Right lobe of liver (tissue), 6 donors: Measurements from ENCODE around the gene ZNF559. TPM values are rescaled to one million over a fixed set of nuclear protein-coding genes. Genes with fewer than 3 reads are reported as not detected.

Source experiments
- ATAC-seq, 4 donors: fragments of 200-7000 bp; cut with Tn5 transposase; one replicate each; pipeline ENCODE4 v1.9.1; 2020; ENCODE audit warnings: mild to moderate bottlenecking in 4 of 4, moderate library complexity in 4 of 4
- DNase-seq, 3 donors: peaks; one replicate each; pipeline ENCODE4 v3.0.0-alpha.2; 2020
- H3K27ac ChIP-seq, 3 donors: fragments of 200-600 bp; one replicate each; pipeline ENCODE4 v1.8.0; 2022
- H3K27me3 ChIP-seq, 2 donors: fragments of 200-600 bp; one replicate each; pipeline ENCODE4 v1.8.0; 2022
- H3K36me3 ChIP-seq, 4 donors: fragments of 200-600 bp; sonication (generic) in 1 of 4; one replicate each; pipeline versions ENCODE4 v1.5.1 to v1.8.0; 2017 to 2022; ENCODE audit warnings: control low read depth in 1 of 4
- H3K4me1 ChIP-seq, 4 donors: fragments of 200-600 bp; sonication (generic) in 1 of 4; one replicate each; pipeline versions ENCODE4 v1.5.1 to v1.8.0; 2017 to 2022; ENCODE audit warnings: control low read depth in 1 of 4
- H3K4me3 ChIP-seq, 3 donors: fragments of 200-600 bp; one replicate each; pipeline ENCODE4 v1.8.0; 2022
- H3K9me3 ChIP-seq, 4 donors: fragments of 200-600 bp; sonication (generic) in 1 of 4; one replicate each; pipeline versions ENCODE4 v1.5.1 to v1.8.0; 2017 to 2022; ENCODE audit warnings: control low read depth in 1 of 4
- POLR2A ChIP-seq: fragments of 450-650 bp; IDR thresholded peaks from one replicate; pipeline ENCODE4 v1.6.1; 2017; ENCODE audit warnings: antibody characterized with exemption, mild to moderate bottlenecking
- WGBS: methylation state at CpG from one replicate; pipeline ENCODE4 v1.1.6; 2018; ENCODE audit warnings: low coverage, low lambda C conversion rate; ENCODE audit not compliant: insufficient coverage; ENCODE audit errors: missing lambda C conversion rate; 5-methylcytosine and 5-hydroxymethylcytosine counted together
- intact Hi-C, 2 donors: fragments of 100-400 bp; cut with DNase I; formaldehyde crosslinking; loops; one replicate each; pipeline versions ENCODE4 v1.11.2 to v1.14.1; 2022
- total RNA-seq, 6 experiments: library from RNA; depleted of rRNA in 2 of 6; stranded (reverse); fragments of >200 nt in 2 of 6; fragmentation: NEBNext Ultra II Directional in 3 of 6; extraction: Animal tissue kit (Norgen Biotek cat#: 25700) in 3 of 6; gene quantifications; one replicate each; pipeline versions ENCODE4 v1.1.0 to v1.2.4, GENCODE V29; 2016 to 2023
- TF ChIP-seq, protein P1 (sequence below), 4 donors: fragments of 200-600 bp in 3 of 4; fragments of 450-650 bp in 1 of 4; IDR thresholded peaks; one replicate each; pipeline versions ENCODE4 v1.5.1 to v1.8.0; 2016 to 2022; ENCODE audit warnings: antibody characterized with exemption in 4 of 4, mild to moderate bottlenecking in 2 of 4
- donor health status: DM: no; HTN: yes; CAD: no.
- donor health status: DM: no; HTN: no; CAD: no.
- donor health status: DM: no; HTN: no; CAD: no.
- donor health status: DM: no; HTN: yes; CAD: no.
- donor health status: DM: no; HTN: yes; CAD: no.

Gene ZNF559
- total RNA-seq, 6 experiments from 2014 or later = 1.7 to 7.8 (median 4.0) TPM

DNA sequence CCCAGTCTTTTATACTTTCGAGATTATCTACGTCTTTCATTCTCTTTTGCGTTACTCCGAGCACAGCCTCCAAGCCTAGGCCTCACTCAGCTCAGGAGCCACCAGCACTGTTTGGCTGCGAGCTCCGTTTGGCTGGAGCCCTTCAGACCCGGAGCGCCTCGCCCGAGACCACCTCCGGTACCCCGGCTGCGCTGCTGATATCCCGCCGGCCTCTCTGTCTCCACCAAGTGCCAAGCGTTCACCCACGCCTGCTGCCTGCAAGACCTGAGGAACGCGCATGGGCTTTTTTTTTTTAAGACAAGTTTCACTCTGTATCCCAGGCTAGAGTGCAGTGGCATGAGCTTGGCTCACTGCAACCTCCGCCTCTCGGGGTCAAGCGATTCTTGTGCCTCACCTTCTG, 24.7 kb downstream of the ZNF559 start:
- ATAC-seq (no peak), DNase-seq (no peak)
- Histone ChIP-seq H3K9me3 (peaks cover 0 to 56% (median 16%) of the 10 kb centered on the region in 4 donors), H3K4me3 (no peak overlapping the region), H3K27me3 (no peaks in the 10 kb centered on the region), H3K27ac (no peak overlapping the region), H3K4me1 (no peaks in the 10 kb centered on the region), H3K36me3 (peaks cover 0 to 2% (median 0%) of the 10 kb centered on the region in 4 donors)
- TF ChIP-seq, protein P1, sequence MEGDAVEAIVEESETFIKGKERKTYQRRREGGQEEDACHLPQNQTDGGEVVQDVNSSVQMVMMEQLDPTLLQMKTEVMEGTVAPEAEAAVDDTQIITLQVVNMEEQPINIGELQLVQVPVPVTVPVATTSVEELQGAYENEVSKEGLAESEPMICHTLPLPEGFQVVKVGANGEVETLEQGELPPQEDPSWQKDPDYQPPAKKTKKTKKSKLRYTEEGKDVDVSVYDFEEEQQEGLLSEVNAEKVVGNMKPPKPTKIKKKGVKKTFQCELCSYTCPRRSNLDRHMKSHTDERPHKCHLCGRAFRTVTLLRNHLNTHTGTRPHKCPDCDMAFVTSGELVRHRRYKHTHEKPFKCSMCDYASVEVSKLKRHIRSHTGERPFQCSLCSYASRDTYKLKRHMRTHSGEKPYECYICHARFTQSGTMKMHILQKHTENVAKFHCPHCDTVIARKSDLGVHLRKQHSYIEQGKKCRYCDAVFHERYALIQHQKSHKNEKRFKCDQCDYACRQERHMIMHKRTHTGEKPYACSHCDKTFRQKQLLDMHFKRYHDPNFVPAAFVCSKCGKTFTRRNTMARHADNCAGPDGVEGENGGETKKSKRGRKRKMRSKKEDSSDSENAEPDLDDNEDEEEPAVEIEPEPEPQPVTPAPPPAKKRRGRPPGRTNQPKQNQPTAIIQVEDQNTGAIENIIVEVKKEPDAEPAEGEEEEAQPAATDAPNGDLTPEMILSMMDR (IDR thresholded peaks at IDR 0.05) = no peak
- TF ChIP-seq POLR2A = no peak
- intact Hi-C loops = no loop called here
- WGBS = 95% methylated on average over 22 of the region's 22 CpGs

DNA sequence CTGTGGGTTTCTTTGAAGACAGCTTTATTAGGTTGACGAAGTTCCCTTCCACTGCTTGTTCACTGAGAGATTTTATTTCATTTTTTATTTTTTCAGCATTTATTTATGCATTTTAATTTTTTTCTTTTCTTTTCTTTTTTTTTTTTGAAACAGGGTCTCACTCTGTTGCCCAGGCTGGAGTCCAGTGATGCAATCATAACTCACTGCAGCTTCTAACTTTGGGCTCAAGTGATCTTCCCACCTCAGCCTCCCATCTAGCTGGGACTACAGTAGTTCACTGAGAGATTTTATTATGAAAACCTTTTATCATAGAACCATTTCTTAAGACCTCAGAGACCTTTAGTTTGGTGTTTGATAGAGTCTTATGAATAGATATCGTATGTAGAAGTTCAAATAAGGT, 28.5 kb downstream of the ZNF559 start:
- intact Hi-C loops = no loop called here
- TF ChIP-seq, protein P1 (IDR thresholded peaks at IDR 0.05) = no peak
- TF ChIP-seq POLR2A = no peak
- 96% methylated on average over 2 of the region's 2 CpGs for WGBS

GRCh38 chr19:9353011-9353410, 29.0 kb downstream of the ZNF559 start:
- Histone ChIP-seq H3K36me3 (no peaks in the 10 kb centered on the region), H3K4me3 (no peak overlapping the region), H3K27ac (no peak overlapping the region), H3K9me3 (peaks cover 0 to 35% (median 7%) of the 10 kb centered on the region in 4 donors), H3K27me3 (no peaks in the 10 kb centered on the region), H3K4me1 (no peaks in the 10 kb centered on the region)
- intact Hi-C loops = no loop called here
- DNase-seq (no peak), ATAC-seq (no peak)
- TF ChIP-seq POLR2A = no peak
- TF ChIP-seq, protein P1 (IDR thresholded peaks at IDR 0.05) = no peak

More for the DNA sequence above, 28.5 kb downstream of the ZNF559 start:
- Histone ChIP-seq H3K4me1 (no peaks in the 10 kb centered on the region), H3K27me3 (no peaks in the 10 kb centered on the region), H3K36me3 (no peaks in the 10 kb centered on the region), H3K27ac (no peak overlapping the region), H3K4me3 (no peak overlapping the region), H3K9me3 (peaks cover 0 to 33% (median 9%) of the 10 kb centered on the region in 4 donors)
- DNase-seq = no peak
- ATAC-seq = no peak

DNA sequence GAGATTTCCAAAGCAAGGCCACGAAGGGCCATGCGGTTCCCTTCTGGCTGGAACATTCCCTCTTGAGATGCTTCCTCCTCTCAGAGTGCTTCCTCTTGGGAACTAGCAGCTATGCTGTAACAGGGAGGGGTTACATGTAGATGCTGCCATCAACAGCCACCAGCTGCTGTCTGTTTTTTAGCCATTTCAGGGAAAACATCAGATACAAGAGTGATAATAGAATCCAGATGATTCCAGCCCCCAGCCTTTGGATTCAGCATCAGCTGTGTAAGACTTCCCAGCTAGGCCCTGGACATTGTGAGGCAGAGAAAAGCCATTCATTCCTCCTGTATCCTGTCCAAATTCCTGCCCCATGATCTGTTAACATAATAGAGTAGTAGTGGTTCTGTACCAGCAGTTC, 30.7 kb downstream of the ZNF559 start:
- H3K4me1 ChIP-seq = no peaks in the 10 kb centered on the region
- 80% methylated on average over 1 of the region's 2 CpGs for WGBS
- intact Hi-C loops = no loop called here
- no peaks in the 10 kb centered on the region for H3K27me3 ChIP-seq
- ATAC-seq (no peak), DNase-seq (no peak)
- H3K4me3 ChIP-seq = no peak overlapping the region
- peaks cover 0 to 29% (median 3%) of the 10 kb centered on the region in 4 donors for H3K9me3 ChIP-seq
- no peak overlapping the region for H3K27ac ChIP-seq
- TF ChIP-seq POLR2A = no peak
- TF ChIP-seq, protein P1 (IDR thresholded peaks at IDR 0.05) = no peak
- H3K36me3 ChIP-seq = no peaks in the 10 kb centered on the region

GRCh38 chr19:9362905-9363304, 38.9 kb downstream of the ZNF559 start, which contains the start of gene ZNF177:
Gene ZNF177 (plus strand): TSS chr19:9363013. CDS start chr19:9378312, 15,299 bp downstream.
- no peak for ATAC-seq
- DNase-seq = no peak
- Histone ChIP-seq H3K27me3 (no peaks in the 10 kb centered on the region), H3K36me3 (no peaks in the 10 kb centered on the region), H3K9me3 (peaks cover 0 to 24% (median 5%) of the 10 kb centered on the region in 4 donors), H3K27ac (no peak within 1 kb of the TSS), H3K4me3 (no peak within 1 kb of the TSS), H3K4me1 (no peaks in the 10 kb centered on the region)
- TF ChIP-seq POLR2A = no peak
- TF ChIP-seq, protein P1 (IDR thresholded peaks at IDR 0.05) = no peak
- 5% methylated on average over 16 of the region's 28 CpGs for WGBS
- intact Hi-C loops = no loop called here
